Omental fat pad (tissue), 4 donors: ENCODE measurements around the gene MSMB. TPM values are rescaled to one million over a fixed set of nuclear protein-coding genes. Genes with fewer than 3 reads are reported as not detected.

Source experiments
- ATAC-seq: fragments of 150-250 bp; one replicate; pipeline ENCODE4 v1.9.1; 2016; ENCODE audit warnings: mild to moderate bottlenecking, moderate library complexity; ENCODE audit not compliant: low FRiP score
- DNase-seq: peaks from one replicate; pipeline ENCODE4 v3.0.0-alpha.2; 2019; ENCODE audit warnings: low spot score
- total RNA-seq, 4 donors: library from RNA; depleted of rRNA; stranded (reverse); fragments of >200 nt; gene quantifications; one replicate each; pipeline ENCODE4 v1.1.0, GENCODE V29; 2016
- TF ChIP-seq, protein P1 (sequence below), 3 donors: fragments of 450-650 bp; IDR thresholded peaks; one replicate each; pipeline ENCODE4 v1.5.1; 2016 to 2017; ENCODE audit warnings: antibody characterized with exemption in 3 of 3, mild to moderate bottlenecking in 3 of 3, moderate library complexity in 2 of 3

The MSMB gene
- total RNA-seq, 4 donors from 2014 or later = not detected

DNA sequence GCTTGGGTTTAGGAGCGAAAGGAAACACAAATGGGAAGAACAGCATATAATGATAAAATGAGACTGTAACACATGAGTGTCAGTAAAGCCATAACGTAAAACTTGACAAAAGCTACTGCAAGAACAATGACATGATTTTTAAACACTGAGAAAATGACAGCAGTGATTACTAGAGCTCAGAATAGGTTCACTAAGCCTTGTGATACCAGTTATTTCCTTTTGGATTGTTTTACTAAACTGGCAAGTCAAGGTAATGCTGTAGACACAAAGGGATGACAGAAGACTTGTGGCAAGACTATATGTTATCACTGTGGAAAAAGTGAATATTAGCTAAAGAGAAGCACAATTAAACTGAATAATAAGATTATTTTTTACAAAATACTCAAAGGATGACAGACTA lies 28.3 kb downstream of the MSMB start:
- DNase-seq = no peak
- no peak for ATAC-seq
- TF ChIP-seq, protein P1, sequence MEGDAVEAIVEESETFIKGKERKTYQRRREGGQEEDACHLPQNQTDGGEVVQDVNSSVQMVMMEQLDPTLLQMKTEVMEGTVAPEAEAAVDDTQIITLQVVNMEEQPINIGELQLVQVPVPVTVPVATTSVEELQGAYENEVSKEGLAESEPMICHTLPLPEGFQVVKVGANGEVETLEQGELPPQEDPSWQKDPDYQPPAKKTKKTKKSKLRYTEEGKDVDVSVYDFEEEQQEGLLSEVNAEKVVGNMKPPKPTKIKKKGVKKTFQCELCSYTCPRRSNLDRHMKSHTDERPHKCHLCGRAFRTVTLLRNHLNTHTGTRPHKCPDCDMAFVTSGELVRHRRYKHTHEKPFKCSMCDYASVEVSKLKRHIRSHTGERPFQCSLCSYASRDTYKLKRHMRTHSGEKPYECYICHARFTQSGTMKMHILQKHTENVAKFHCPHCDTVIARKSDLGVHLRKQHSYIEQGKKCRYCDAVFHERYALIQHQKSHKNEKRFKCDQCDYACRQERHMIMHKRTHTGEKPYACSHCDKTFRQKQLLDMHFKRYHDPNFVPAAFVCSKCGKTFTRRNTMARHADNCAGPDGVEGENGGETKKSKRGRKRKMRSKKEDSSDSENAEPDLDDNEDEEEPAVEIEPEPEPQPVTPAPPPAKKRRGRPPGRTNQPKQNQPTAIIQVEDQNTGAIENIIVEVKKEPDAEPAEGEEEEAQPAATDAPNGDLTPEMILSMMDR (IDR thresholded peaks at IDR 0.05) = no peak

DNA sequence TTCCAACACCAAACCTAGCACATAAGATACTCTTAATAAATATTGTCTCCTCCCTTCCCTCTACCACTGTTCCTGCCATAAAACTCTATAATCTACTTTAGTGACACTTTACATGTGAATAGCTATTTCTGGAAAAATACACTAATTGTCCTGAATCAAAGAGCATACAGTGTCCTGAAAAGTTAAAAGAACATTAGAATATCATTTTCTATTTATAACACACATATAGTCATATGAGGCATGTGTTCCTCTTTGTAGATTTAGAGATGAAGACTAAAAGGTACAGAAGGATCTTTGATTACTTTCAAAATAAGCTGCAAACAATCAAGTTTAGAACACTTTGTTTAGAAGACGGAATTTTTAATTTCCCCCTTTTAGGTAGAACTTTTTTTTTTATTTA lies 29.3 kb downstream of the MSMB start:
- ATAC-seq = no peak
- no peak for DNase-seq
- TF ChIP-seq, protein P1 (IDR thresholded peaks at IDR 0.05) = no peak

DNA sequence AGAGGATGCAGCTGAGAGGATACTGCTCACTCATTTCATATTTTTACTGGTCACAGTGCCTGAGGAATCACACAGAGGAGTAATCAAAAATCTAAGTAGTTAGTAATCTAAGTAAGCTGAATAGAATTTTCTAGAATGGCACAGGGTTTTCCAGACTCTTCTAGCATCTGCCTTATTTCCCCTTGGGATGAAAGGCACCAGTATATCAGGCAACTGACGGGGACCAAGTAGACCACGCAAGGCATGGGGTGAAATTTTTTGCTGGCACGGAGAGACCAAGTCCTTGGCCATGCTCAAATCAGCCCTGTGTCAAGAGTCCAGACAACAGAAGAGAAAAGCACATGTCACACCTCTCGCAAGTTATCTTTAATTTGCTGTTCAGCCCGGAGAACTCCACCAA lies 29.9 kb downstream of the MSMB start:
- ATAC-seq (no peak), DNase-seq (no peak)
- TF ChIP-seq, protein P1 (IDR thresholded peaks at IDR 0.05) = no peak

DNA sequence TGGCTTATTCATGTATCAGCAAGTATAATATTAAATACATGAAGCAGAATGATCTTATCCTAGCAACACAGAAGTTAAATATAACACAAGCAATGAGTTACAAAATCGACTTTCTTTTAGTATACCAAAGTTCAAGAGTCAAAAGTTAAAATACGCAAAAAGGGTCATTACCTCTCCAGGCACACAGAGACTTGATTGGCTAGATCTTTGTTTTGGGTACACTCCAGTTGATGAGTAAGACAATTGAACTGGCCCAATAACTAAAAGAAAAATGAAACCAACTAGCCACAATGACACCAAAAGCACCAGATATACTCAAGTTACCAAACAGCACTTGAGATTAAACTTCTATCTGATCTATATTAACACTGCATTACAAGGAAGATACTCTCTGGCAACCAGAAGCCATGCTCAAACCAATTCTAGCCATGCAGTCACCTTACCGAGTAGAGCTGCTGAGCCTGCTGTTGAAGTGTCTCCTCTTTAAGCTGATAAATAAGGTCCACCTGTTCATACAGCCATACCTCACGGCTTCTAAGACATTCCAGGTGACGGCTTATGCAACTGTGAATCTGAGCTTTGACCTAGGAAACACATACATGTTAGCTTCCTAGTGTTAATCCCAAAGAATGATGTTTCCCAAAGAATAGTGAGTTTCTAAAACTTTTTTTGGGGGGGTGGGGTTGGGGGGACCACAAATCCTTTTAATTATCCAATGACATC lies 31.2 kb downstream of the MSMB start:
- no peak for ATAC-seq
- no peak for DNase-seq
- TF ChIP-seq, protein P1 (IDR thresholded peaks at IDR 0.05) = no peak

DNA sequence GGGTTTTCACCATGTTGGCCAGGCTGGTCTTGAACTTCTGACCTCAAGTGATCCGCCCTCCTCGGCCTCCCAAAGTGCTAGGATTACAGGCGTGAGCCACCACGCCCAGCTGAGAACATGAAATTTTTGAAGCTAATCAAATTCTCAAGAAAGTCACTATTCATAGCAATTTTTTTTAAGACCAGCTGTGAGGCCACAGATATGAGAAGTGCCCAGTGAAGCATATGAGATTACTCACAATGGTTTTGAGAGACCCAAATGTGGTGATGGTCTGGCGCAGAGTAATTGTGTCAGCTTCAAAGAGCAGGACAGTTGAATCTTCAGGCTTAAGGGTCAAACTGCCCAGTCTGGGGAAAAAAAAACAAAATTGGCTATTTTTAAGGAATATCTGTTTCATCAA lies 31.9 kb downstream of the MSMB start:
- TF ChIP-seq, protein P1 (IDR thresholded peaks at IDR 0.05) = no peak
- DNase-seq = no peak
- ATAC-seq = no peak

DNA sequence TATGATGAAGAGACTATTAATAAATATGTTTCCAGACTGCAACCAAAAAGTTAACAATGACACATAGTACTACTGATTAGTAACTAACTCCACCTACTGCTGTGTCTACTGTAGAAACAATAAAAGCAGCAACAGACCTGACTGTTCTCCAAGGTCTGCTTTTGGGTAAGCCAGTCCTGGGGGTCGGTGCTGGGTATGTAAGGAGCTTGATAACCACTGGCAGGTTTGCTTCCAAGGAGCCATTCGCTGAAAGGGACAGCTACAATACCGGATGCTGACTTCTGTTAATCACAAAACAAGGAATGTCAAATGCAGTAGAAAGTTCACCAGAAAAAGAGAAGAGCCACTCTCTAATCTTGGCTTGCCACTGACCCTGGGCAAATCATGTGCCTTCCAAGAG lies 33.3 kb downstream of the MSMB start:
- no peak for DNase-seq
- TF ChIP-seq, protein P1 (IDR thresholded peaks at IDR 0.05) = no peak
- no peak for ATAC-seq

DNA sequence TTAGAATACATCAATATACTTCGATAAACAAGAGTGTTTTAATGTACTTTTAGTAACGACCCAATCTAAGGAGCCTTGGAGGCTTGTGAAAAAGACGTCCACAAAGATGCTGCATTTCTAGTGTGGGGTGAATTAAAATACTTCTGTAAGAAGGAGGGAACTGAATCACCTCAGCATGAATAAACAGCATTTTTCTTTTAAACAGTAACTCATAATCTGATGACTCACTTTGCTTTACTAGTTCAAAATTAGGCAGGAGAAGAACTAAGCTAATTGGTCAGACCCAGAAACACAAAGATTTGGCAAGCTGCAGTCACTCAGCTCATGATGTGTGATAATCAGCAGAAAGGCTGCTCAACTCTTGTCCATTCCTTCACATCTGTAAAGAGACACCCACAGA lies 39.9 kb downstream of the MSMB start:
- ATAC-seq (peak; percentile 85), DNase-seq (no peak)
- TF ChIP-seq, protein P1 (IDR thresholded peaks at IDR 0.05) = no peak
